DND-41 (cell line): Measurements from ENCODE around the gene S100A8.

Experiments used
- EZH2 ChIP-seq: IDR thresholded peaks from 3 replicates; pipeline ENCODE4 v1.6.1; 2012; ENCODE audit warnings: borderline replicate concordance, low read depth, mild to moderate bottlenecking, moderate library complexity, low read length, inconsistent platforms; ENCODE audit not compliant: severe bottlenecking
- TF ChIP-seq, protein P1 (sequence below): IDR thresholded peaks from 2 replicates; pipeline ENCODE4 v1.5.1; 2012; ENCODE audit warnings: borderline replicate concordance, low read length, moderate library complexity, mild to moderate bottlenecking; ENCODE audit not compliant: poor library complexity, severe bottlenecking; ENCODE audit errors: extremely low read depth

DNA sequence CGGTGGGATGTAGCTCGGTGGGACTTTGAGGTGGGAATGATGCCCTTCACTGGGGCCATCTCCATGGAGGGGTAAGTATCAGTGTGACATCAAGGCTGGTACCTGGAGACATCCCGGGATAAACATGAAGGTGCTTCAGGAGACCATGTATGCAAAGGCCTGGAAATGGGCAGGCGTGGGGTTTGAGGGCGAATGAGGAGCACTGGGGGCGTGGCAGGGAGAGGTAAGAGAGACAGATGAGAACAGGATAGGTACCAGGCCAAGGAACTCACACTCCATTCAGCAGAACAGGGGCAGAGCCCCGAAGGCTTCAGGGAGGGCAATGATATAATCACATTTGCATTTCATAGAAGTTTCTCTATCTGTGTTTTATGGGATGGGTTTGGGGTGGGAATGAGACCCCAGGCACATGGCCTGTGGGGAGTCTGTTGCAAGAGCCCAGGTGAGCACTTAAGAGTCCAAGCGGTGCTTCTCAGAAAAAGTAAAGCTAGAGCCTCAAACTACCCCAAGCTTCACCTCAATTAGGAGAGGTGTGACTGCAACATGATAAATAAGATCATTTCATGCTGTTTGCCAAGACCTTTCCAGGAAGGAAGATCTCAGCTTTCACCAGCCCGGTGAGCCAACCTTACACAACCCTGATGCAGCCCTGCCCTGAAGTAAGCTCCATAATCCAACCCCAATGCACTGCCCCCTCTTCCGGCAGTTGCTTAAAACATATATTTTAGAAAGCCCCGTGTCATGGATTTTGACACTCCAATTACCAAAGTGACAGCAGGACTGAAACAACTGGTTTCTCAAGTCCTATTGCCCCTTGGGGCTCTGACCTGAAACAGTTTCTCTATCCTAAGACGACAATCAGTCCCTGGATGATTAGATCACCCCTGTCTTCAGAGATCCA is 25.9 kb downstream of the S100A8 start:
- TF ChIP-seq, protein P1, sequence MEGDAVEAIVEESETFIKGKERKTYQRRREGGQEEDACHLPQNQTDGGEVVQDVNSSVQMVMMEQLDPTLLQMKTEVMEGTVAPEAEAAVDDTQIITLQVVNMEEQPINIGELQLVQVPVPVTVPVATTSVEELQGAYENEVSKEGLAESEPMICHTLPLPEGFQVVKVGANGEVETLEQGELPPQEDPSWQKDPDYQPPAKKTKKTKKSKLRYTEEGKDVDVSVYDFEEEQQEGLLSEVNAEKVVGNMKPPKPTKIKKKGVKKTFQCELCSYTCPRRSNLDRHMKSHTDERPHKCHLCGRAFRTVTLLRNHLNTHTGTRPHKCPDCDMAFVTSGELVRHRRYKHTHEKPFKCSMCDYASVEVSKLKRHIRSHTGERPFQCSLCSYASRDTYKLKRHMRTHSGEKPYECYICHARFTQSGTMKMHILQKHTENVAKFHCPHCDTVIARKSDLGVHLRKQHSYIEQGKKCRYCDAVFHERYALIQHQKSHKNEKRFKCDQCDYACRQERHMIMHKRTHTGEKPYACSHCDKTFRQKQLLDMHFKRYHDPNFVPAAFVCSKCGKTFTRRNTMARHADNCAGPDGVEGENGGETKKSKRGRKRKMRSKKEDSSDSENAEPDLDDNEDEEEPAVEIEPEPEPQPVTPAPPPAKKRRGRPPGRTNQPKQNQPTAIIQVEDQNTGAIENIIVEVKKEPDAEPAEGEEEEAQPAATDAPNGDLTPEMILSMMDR = no peak
- no peak for TF ChIP-seq EZH2
